Glomerular visceral epithelial cell (primary cell): ENCODE results near the gene NKD2.
"Not testable (repeated sequence)": the region's sequence is repeated elsewhere in the genome, so short reads cannot be mapped to it uniquely, and the experiment has no call there.

Experiments used
- DNase-seq: peaks from one replicate; pipeline ENCODE4 v3.0.0-alpha.2; 2016; ENCODE audit errors: extremely low spot score

NKD2 gene

DNA sequence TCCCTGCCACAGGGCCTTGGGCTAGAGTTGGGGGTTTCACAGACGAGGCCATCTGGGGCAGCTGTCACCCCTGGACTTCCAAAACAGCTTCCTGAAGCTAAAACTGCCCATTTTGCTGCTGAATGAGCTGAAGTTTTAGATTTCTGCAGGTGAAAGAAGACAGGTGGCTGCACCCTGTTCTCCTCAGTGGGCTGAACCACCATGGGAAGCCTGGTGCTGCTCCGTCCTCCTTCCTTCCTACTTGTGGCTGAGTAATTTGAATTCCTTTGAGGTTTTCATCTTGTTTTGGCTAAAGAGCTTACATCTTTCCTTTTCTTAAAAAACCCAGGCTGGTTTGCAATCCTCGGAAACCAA, 5.3 kb downstream of the NKD2 start:
- DNase-seq = no peak

DNA sequence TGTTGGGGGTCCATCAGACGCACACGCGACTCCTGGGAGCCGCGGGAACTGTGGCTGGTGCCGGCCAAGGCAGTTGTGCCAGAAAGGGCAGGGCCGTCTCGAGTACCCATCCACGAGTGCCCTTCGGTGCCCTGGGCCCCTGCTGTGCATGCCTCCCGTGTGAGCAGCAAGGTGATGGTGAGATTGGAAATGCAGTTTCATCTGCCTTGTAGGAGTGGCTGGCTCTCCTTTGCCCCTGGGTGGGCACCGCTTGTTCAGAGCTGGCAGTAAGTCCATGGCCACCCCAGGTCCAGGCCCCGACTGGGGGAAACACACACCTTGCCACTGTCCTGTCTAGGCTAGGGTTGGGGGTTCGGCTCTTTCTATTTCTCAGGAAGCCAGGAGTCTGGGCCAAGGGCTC, 5.7 kb downstream of the NKD2 start:
- no peak for DNase-seq

DNA sequence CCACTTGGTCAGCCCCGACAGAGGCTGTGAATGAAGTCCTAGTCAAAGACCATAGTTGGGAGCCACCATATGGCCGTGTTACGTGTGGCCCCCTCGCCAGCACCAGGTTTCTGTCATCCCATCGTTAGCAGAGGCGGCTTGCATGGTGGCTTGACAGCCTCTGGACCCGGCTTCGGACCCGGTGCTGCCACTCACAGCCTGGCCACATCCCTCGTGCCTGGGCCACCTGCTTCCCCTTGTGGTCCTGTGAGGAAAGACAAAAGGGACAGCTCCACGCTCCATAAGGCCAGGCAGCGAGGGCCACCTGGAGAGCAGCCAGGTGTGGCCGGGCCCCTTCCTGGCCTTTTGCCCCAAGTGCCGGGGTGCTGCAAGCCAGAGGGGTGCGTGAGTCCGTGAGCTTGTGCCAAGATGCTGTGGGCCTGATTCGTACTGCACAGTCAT, 6.2 kb downstream of the NKD2 start:
- no peak for DNase-seq

DNA sequence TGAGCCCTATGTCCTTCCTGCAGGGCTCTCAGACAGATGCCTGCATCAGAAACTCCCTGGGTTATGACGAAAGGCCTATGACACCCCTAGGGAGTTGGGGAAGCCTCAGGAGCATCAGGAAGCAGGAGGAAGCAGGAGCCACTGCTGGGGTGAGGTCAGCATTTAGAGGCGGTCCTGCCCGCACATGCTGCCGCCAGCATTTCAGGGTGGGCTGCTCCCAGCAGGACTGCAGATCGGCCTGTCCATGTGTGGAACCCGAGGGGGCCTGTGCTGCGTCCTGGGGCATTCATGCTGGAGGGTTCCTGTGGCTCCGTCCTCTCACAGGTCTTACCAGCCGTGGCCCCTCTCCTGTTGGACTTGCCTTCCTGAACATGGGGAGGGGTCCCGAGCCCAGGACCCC, 6.9 kb downstream of the NKD2 start:
- no peak for DNase-seq

DNA sequence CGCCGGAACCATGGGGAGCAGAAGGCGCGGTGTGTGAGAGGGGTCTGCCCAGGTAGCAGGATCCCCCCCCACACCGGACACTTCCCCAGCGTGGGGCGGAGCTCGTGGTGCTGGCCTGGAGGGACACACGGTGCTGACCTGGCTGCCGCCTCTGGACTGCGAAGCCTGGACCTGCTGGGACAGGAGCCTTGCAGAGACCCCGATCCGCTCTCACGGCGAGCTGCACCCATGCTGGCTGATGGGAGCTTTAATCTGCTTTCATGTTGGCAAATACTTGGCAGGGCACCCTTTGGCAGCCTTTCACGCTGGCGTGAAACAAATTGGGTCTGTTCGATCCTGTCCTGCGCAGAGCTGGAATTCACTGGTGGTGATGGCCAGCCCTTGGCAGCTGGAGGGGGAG, 7.4 kb downstream of the NKD2 start:
- DNase-seq = no peak

DNA sequence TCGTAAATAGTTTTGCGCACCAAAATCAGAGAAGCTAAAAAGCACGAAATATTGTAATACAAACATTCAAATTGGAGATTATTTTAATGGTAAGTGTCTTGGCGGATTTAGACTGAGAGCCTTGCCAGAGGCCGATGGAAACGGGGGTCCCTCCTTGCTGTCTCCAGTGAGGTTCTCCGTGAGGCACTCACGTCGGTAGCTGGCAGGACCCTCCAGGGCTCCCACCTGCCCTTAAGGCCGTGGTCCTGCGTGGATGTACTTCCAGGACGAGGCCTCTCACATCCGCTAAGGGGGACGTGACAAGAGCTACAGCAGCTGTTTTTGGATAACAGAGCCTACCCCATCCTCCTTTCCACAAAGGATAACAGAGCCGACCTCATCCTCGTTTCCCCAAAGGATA, 7.9 kb downstream of the NKD2 start:
- no peak for DNase-seq

DNA sequence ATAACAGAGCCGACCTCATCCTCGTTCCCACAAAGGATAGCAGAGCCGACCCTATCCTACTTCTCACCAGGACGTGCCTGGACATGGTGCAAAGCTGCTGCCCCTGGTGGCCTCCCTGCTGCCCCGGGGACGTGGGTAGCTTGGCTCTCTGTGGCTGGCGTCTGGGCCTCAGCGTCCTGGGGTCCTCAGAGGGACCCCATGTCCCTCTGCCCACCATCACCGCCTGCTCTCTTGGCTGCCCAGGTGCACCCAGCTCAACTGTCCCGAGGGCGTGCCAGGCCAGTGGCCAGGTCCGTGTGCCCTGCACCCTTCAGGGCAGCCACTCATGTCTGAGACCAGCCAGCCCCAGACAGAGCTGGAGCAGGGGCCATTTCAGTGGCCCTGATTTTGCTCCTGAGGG, 8.5 kb downstream of the NKD2 start:
- DNase-seq = no peak

DNA sequence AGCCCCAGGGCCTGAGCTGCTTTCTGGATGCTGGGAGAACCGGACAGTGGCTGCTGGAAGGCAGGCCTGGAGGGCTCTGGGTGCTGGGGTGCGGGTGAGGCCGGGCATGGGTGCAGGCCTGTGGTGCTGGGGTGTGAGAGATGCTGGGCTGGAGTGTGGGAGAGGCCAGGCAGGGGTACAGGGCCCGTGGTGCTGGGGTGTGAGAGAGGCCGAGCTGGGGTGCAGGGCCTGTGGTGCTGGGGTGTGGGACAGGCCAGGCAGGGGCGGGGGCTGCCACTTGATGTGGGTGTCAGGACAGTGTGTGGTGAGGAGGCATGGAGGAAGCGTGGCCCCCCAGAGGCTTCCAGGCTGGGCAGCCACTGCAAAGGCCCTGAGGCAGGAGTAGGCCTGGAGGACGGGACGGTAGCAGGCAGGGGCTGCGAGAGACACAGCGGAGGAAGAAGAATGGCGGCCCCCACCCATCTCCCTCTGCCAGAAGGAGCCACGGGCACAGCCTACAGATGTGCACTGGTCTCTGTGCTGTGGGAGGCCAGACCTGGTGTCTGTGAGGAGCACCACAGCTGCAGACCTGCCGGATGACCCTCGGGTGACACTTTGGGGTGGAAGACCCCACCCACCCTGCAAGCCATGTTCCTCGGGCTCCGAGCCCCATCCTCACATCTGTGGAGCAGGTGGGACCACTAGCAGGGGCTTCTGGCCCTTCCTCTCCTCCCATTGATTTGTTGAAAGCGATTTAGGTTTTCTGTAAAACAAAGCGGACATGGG, 9.3 kb downstream of the NKD2 start:
- DNase-seq = no peak

DNA sequence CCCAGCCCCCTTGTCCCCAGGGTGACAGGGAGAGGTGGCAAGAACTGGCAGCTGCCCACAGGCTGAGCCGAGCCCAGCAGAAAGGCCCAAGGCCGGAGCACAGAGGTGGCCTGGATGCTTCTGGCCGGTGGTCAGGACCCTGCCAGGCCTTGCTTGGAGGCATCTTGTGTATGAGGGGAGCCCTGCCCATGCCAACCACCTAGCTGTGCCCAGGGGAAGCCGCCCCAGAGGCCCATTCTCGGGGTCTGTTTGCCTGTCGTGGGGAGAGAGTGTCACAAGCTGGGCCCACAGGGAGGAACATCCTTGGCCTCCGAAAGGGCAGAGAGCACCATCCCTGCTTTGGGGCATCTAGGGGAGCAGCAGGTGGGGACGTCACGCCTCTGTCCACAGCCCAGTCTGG, 10.0 kb downstream of the NKD2 start:
- no peak for DNase-seq

DNA sequence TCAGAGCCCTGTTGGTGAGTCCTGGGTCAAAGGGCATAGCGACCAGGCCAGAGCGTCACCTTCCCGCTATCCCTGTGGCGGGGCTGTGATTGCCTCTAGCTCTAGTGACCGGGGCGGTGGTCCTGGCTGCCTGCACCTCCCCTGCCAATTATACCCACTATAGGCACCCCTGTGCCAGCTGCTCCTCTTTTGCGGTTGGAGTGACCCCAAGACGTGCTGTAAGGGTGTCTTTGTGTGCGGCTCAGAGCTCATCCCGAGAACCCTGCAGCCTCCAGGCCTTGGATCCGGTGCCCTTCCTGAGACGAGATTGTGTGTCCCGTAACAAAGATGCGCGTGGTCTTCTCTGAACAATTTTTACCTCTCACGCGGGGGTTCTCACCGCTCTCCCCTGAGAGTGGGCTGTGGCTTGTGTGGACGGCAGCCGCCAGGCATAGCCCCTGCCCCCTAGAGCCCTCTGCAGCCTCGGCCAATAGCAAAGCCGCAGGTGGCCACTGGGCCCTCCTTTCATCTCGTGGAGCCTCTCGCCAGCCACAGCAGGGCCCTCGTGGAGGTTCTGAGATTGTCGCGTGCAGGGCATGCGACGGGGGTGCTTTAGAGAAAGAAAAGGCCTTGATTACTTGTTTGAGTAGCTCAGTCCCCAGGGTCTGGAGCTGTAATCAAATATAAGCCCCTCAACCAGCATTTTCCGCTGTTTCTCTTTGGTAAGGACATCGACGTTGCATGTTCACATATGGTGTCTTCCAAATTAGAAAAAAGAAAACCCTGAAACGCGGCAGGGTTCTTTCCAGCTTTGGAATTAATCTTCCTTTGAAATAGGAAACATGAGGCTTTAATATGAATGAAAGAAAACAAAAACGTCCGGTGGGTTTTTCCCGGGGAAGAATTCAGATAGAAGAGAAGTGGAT, 10.7 kb downstream of the NKD2 start:
- no peak for DNase-seq

DNA sequence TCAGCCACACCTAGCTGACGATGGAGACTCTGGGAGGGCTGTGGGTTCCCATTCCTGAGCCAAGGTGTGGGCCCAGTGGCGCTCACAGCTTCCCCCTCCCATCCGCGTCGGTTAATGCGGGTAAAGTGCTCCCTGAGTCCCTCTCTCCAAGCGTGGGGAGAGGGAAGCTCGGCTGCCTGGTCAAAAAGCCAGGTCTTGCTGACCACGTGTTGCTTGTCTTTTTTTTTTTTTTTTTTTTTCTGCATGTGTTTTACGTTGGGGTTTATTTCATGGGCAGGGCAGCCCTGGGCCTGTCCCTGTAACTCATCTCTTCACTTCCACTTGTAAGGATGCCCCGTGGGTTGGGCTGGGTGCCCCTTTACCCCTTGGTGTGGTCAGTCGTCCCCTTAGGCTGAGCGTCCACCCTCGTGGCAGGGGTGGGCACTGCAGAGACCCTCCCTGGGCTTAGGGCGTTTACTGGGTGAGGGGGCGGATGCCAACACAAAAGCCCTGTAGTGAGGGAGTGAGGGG, 11.9 kb downstream of the NKD2 start:
- DNase-seq = no peak

DNA sequence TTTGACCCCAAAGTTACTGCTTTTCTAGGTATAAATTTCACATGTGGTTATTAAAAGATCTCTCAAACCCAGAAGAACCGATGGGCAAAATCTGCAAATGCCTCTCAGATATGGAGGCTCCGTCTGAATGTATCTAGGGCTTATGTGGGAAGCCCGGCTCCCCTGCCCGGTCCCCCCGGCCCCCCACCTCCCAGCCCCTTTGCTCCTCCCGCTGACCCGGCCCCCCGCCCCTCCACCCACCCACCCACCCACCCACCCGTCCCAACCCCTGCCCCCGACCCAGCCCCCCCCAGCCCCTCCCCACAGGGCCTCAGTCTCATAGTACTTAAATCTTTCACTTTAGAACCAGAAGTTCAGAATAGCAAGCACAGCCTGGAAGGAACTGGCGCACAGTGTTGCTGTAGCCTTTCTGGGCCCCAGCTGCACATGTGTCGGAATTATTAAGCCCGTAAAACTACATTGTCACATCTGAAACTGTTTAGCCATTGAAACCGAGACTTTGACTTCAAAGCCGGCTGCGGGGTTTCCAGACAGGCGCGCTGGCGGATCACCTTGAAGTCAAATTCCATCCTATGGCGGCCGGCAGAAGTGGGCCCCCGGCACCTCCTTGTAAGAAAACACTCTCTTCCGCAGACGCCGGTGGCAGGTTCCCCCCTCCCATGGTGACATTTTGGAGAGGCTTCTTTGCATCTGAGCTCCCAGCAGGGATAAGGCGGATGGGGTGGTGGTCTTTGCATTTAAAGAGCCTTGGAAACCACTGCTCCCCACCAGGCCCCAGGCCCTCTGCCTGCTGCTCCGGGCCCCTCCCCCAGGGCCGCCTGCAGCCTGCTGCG, 12.8 kb downstream of the NKD2 start:
- no peak for DNase-seq

DNA sequence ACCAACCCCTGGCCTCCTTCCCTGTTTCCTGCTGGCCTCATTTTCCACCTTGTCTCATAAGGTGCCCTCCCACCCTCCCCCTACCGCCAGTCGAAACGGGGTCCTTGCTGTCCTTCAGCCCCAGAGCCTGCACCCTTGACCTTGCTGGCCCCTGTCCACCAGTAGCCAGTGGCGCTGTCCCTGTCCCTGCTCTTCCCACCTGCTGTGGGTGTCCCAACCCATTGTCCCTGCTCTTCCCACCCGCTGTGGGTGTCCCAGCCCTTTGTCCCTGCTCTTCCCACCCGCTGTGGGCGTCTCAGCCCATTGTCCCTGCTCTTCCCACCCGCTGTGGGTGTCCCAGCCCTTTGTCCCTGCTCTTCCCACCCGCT, 13.4 kb downstream of the NKD2 start:
- not testable (repeated sequence) for DNase-seq

DNA sequence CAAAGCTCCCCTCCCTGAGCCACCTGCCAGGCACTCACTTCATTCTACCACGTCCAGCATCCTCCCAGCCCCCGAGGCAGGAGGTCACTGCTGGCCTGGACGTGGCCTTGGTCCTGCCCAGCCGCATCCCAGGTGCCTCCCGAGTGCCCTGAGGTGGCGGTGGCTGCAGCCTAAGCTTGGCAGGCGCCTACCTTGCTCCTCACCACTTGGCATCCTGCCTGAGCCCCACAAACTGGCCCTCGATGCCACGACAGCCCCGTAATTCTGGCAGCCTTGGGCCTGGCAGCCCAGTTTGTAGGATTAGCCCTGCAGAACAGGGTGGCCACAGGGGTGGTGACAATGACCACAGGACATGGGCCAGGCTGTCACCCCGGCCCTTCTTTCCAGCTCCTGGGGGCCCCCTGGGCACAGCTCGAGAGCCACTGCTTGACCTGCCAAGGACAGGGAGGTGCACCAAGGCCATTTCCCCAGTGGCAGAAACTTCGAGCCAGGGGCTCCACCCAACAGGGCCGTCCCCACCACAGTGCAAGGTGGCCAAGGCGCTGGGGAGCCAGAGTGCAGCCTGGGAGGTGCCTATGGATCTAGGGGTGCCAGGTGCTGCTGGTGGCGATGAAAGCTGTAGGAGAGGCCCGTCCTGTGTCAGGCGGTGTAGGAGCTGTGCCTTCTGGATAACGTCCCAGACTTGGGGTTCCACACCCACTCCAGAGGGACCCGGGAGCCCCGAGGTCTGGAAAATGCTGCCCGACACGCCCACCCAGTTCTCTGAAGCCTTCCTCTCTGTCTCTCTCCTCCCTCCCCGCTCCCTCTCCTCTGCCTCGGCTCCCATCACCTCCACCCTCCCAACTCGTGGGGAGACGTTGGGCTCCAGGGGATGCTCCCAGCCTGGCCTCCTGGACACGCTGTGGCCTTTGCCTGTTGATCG, 18.4 kb downstream of the NKD2 start:
- DNase-seq = no peak

DNA sequence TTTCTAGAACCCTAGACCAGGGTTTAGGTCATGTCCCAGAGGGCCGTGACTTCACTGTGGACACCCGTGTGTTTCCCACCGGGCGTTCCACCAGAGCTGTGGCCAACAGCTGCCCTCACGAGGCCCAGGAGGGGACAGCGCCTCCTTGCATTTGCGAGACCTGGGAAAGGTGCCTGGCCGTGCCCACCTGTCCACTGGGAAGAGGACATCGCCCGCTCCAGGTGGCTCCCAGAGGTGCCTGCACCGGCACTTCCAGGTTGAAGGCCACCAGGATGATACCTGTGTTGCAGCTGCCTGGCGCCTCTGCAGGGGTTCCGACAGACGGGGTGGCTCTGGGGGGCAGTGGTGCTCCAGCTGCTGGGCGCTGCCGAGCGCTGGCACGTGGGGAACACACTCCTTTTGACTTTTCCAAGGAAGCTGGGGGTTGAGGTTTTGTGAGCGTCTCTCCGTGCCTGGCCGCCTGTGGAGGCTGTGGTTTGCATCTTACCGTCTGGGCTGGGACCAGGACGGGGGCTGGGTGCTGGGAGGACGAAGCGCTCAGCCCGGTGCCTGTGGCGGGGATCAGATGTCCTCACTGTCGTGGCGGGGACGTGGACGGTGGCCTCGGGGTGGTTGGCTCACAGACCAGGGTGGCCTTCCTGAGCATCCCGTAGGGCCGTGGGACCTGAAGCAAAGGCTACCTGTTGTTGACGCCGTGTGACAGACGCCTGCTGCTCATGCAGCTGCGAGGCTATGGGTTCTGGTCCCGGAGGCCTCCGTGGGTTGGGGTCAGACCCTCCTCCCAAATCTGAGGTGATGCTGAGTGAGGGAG, 19.2 kb downstream of the NKD2 start:
- DNase-seq = no peak

DNA sequence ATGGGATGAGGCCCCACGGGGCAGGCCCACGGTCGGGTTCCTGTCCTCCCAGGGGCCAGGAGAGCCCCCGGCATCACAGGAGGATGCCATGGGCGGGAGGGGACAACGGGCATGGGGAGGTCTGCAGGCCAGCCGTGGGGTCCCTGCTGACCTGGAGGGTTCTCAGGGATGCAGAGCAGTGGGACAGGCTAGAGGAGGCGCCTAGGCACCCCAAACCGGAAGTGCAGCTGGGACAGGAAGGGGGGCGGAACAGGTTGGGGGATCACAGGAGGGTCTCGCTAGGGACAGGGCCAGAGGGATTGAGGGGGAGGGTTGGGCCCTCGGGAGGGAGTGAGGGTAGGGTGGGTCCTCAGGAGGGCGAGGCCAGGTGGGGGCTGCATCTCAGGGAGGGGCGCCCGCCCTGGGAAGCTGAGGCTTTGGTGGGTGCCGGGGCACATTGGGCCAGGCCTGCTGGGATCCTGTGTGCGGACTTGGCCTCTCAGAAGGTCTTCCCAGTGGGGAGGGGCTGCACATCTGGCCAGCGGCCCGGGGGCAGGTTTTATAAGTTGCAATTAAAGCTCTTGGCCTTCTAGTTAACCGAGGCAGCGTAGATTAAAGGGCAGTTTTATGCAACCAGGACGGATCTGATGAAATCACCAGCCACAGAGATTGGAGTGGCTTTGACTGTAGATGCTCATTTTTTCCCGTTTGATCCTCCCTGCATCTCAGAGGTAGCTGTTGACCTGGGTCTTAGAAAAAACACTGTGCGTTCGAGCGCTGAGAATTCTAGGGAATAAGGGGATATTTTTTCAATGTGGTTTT, 20.1 kb downstream of the NKD2 start:
- no peak for DNase-seq

DNA sequence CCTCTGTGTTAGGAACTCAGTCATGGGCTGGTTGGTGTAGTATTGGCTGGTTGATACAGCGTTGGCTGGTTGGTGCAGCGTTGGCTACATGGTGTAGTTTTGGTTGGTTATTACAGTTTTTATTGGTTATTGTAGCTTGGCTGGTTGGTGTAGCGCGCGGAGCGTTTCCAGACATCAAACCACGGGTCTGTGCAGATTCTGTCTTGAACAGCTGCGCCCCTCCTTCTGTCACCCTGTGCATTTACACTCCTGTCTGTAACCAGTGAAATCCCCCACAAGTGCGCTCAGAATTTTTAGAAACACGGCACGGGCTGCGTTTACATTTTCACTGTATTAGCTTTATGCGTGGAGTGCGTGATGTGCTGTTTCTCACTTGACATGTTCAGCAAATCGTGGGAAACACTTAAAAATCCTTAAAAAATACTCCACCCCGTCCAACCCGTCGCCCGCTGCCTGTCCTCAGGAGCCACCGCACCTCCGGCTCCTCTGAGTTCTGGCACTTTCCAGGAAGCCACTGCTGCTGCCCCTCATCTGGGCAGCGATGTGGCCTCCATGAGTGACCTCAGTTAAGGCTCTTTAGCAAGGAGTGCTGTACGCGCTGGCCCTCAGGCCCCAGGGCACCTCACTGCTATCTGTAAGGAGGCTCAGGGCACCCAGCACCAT, 20.8 kb downstream of the NKD2 start:
- DNase-seq = no peak

DNA sequence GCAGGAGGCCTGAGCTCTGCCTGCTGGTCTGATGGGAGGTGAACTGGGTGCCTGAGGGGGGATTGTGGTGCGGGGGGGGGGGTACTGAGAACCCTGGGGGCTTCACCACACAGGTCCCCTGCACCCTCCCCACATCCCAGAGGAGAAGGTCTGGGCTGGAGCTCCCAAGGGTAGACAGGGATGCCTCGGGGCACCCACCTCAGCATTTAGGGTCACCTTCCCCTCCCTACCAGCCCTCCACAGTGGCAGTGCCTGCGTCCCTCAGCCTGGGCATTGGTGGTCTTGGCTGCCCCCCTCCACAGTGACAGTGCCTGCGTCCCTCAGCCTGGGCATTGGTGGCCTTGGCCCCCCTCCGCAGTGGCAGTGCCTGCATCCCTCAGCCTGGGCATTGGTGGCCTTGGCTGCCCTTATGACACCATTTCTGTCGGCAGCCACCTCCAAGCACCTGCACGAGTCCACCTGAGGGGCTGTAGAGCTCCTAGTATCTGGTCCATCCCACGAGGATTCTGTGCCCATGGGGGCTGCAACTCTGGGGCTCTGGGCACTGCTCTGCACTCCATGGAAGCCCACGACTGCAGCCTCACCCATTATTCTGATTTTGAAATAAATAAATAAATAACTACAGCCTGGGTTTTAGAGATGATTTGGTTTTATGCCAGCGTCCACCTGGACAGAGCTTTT, 21.5 kb downstream of the NKD2 start:
- DNase-seq = no peak
